CD4-positive, alpha-beta T cell treated with Interleukin-6 for 4 hours (primary cell): Measurements from ENCODE around the gene GYPC.
"Not testable (repeated sequence)": the region's sequence is repeated elsewhere in the genome, so short reads cannot be mapped to it uniquely, and the experiment has no call there.

Experiments
- DNase-seq: peaks from one replicate; pipeline ENCODE4 v3.0.0-alpha.2; 2020; ENCODE audit warnings: mixed read lengths

GYPC gene

GRCh38 chr2:126672980-126673605 lies 17.1 kb downstream of the GYPC start:
- no peak for DNase-seq

GRCh38 chr2:126674075-126674744 lies 18.3 kb downstream of the GYPC start:
- DNase-seq = no peak

- no peak for DNase-seq
Measured at GRCh38 chr2:126675637-126676036, 19.7 kb downstream of the GYPC start.

GRCh38 chr2:126676221-126677175 lies 20.5 kb downstream of the GYPC start:
- no peak for DNase-seq

GRCh38 chr2:126677176-126677538 lies 21.2 kb downstream of the GYPC start:
- DNase-seq = no peak

- DNase-seq = no peak
Measured at GRCh38 chr2:126678269-126679065, 22.5 kb downstream of the GYPC start.

GRCh38 chr2:126679094-126679713 lies 23.2 kb downstream of the GYPC start:
- DNase-seq = no peak

GRCh38 chr2:126681505-126681904 lies 25.5 kb downstream of the GYPC start:
- DNase-seq = no peak

- DNase-seq = no peak
Measured at GRCh38 chr2:126685629-126686028, 29.7 kb downstream of the GYPC start.

- no peak for DNase-seq
Measured at GRCh38 chr2:126686286-126686685, 30.3 kb downstream of the GYPC start.

- DNase-seq = no peak
Measured at GRCh38 chr2:126686841-126687485, 31.0 kb downstream of the GYPC start.

- DNase-seq = no peak
Measured at GRCh38 chr2:126687503-126687902, 31.5 kb downstream of the GYPC start.

- not testable (repeated sequence) for DNase-seq
Measured at GRCh38 chr2:126688594-126688993, 32.6 kb downstream of the GYPC start.

- DNase-seq = not testable (repeated sequence)
Measured at GRCh38 chr2:126692241-126692640, 36.3 kb downstream of the GYPC start.

- not testable (repeated sequence) for DNase-seq
Measured at GRCh38 chr2:126692934-126693592, 37.1 kb downstream of the GYPC start.

GRCh38 chr2:126696644-126697520 lies 40.9 kb downstream of the GYPC start:
- DNase-seq = no peak

GRCh38 chr2:126698376-126698775 lies 42.4 kb downstream of the GYPC start:
- DNase-seq = no peak

- no peak for DNase-seq
Measured at GRCh38 chr2:126699018-126699417, 43.1 kb downstream of the GYPC start.

- no peak for DNase-seq
Measured at GRCh38 chr2:126699716-126700581, 44.0 kb downstream of the GYPC start.
